ENCODE results near the gene BSN.

The BSN gene

GRCh38 chr3:49705390-49705960 is 151.2 kb downstream of the BSN start:
- TF ChIP-seq, protein P1, sequence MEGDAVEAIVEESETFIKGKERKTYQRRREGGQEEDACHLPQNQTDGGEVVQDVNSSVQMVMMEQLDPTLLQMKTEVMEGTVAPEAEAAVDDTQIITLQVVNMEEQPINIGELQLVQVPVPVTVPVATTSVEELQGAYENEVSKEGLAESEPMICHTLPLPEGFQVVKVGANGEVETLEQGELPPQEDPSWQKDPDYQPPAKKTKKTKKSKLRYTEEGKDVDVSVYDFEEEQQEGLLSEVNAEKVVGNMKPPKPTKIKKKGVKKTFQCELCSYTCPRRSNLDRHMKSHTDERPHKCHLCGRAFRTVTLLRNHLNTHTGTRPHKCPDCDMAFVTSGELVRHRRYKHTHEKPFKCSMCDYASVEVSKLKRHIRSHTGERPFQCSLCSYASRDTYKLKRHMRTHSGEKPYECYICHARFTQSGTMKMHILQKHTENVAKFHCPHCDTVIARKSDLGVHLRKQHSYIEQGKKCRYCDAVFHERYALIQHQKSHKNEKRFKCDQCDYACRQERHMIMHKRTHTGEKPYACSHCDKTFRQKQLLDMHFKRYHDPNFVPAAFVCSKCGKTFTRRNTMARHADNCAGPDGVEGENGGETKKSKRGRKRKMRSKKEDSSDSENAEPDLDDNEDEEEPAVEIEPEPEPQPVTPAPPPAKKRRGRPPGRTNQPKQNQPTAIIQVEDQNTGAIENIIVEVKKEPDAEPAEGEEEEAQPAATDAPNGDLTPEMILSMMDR (conservative IDR thresholded peaks at IDR 0.05; ENCODE audit: control insufficient read depth, insufficient read depth, low read depth, low read length): no peak
- DNase-seq (ENCODE audit: low read depth): no peak
- no peak overlapping the region for H3K4me3 ChIP-seq (ENCODE audit: control insufficient read depth, low read depth, low read length)

DNA sequence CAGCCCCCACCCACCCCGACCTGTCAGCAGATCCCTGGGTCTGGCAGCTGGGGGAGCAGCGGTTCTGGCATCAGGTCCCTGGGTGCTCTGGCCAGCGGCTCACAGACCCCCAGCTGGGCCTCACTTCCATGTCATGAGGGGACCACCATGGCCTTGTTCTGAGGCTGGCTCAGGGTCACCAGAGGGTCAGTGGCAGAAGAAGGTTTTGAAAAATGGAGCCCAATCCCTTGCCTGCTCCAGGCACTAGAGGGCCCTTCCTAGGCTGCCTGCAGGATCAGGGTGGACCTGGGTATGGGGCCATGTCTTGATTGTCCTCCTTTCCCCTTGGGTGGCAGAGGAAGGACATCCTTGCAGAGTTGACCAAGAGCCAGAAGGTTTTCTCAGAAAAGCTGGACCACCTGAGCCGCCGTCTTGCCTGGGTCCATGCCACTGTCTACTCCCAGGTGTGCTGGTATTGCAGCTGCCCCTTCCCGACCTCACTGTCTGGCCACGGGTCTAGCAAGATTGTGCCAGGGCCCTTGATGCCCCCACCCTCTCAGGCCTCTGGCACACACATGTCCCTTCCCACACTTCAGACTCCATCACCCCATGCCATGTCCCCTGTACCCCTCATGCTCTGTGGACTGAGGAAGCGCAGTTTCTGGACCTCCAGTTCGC is 152.3 kb downstream of the BSN start:
- TF ChIP-seq, protein P1 (conservative IDR thresholded peaks at IDR 0.05; ENCODE audit: control insufficient read depth, insufficient read depth, low read depth, low read length): no peak
- DNase-seq (ENCODE audit: low read depth): no peak
- H3K4me3 ChIP-seq (ENCODE audit: control insufficient read depth, low read depth, low read length): no peak overlapping the region

GRCh38 chr3:49707113-49707480 is 152.8 kb downstream of the BSN start:
- DNase-seq (ENCODE audit: low read depth): peak; percentile 52
- H3K4me3 ChIP-seq (ENCODE audit: control insufficient read depth, low read depth, low read length): no peak overlapping the region
- TF ChIP-seq, protein P1 (conservative IDR thresholded peaks at IDR 0.05; ENCODE audit: control insufficient read depth, insufficient read depth, low read depth, low read length): no peak

DNA sequence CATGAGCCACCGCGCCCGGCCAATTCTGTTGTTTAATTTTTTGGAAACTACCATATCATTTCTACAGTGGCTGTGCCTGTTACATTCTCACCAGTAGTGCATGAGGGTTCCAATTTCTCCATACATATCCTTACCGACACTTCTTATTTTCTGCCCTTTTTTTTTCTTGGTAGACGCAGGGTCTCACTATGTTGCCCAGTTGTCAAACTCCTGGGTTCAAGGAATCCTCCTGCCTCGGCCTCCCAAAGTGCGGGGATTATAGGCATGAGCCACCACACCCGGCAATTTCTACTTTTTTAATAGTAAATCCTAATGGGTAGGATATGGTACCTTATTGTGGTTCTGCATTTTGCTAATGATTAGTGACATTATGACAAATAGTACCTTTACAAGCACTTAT is 155.6 kb downstream of the BSN start:
- DNase-seq (ENCODE audit: low read depth): no peak
- H3K4me3 ChIP-seq (ENCODE audit: control insufficient read depth, low read depth, low read length): no peak overlapping the region
- TF ChIP-seq, protein P1 (conservative IDR thresholded peaks at IDR 0.05; ENCODE audit: control insufficient read depth, insufficient read depth, low read depth, low read length): no peak

GRCh38 chr3:49711489-49711888 is 157.2 kb downstream of the BSN start:
- no peak overlapping the region for H3K4me3 ChIP-seq (ENCODE audit: control insufficient read depth, low read depth, low read length)
- DNase-seq (ENCODE audit: low read depth): no peak
- TF ChIP-seq, protein P1 (conservative IDR thresholded peaks at IDR 0.05; ENCODE audit: control insufficient read depth, insufficient read depth, low read depth, low read length): no peak

DNA sequence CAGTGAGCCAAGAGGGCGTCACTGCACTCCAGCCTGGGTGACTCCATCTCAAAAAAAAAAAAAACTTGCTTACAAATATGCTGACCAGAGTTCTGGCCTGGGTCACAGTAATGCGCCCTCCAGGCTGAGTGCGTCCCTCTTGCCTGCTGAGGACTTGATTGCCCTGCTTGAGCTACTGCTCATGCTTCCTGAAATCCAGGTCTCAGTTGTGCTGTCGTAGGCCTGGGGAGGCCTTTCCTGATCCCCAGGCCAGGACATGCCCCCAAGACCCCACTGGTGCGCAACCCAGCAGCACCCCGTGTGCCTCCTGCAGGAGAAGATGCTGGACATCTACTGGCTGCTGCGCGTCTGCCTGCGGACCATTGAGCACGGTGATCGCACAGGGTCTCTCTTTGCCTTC is 157.9 kb downstream of the BSN start:
- no peak overlapping the region for H3K4me3 ChIP-seq (ENCODE audit: control insufficient read depth, low read depth, low read length)
- no peak for DNase-seq (ENCODE audit: low read depth)
- TF ChIP-seq, protein P1 (conservative IDR thresholded peaks at IDR 0.05; ENCODE audit: control insufficient read depth, insufficient read depth, low read depth, low read length): no peak

Measured in fibroblast of mammary gland (primary cell).